Tibial nerve (tissue), 4 donors: ENCODE measurements around the gene ADAP1. TPM values are rescaled to one million over a fixed set of nuclear protein-coding genes. Genes with fewer than 3 reads are reported as not detected.

Experiments
- DNase-seq, 2 donors: peaks; one replicate each; pipeline ENCODE4 v3.0.0-alpha.2; 2019; ENCODE audit warnings: low spot score in 2 of 2
- H3K27ac ChIP-seq, 4 donors: fragments of 200-600 bp; sonication (generic) in 3 of 4; one replicate each; pipeline ENCODE4 v1.5.1; 2017 to 2019; ENCODE audit warnings: mild to moderate bottlenecking in 1 of 4
- H3K27me3 ChIP-seq, 2 donors: fragments of 200-600 bp; sonication (generic) in 1 of 2; one replicate each; pipeline versions ENCODE4 v1.5.1 to v1.6.0; 2017 to 2019
- H3K36me3 ChIP-seq, 3 donors: fragments of 200-600 bp; sonication (generic); one replicate each; pipeline ENCODE4 v1.5.1; 2018 to 2019
- H3K4me1 ChIP-seq, 4 donors: fragments of 200-600 bp; sonication (generic) in 3 of 4; one replicate each; pipeline ENCODE4 v1.5.1; 2017 to 2019
- H3K4me3 ChIP-seq, 4 donors: fragments of 200-600 bp; sonication (generic) in 3 of 4; one replicate each; pipeline ENCODE4 v1.5.1; 2017 to 2019; ENCODE audit warnings: mild to moderate bottlenecking in 1 of 4, moderate library complexity in 1 of 4
- H3K9me3 ChIP-seq, 4 donors: fragments of 200-600 bp; sonication (generic) in 3 of 4; one replicate each; pipeline ENCODE4 v1.5.1; 2017 to 2019
- EP300 ChIP-seq, 2 donors: sonication (generic); formaldehyde crosslinking; IDR thresholded peaks; one replicate each; pipeline ENCODE4 v1.6.1; 2017; ENCODE audit warnings: antibody characterized with exemption in 2 of 2, mild to moderate bottlenecking in 1 of 2
- POLR2A ChIP-seq, 2 donors: fragments of 450-650 bp; IDR thresholded peaks; one replicate each; pipeline ENCODE4 v1.6.1; 2017; ENCODE audit warnings: antibody characterized with exemption in 2 of 2, mild to moderate bottlenecking in 2 of 2, moderate library complexity in 2 of 2
- WGBS, 2 donors: methylation state at CpG; one replicate each; pipeline ENCODE4 v1.1.5; 2018; 5-methylcytosine and 5-hydroxymethylcytosine counted together
- total RNA-seq, 4 donors: library from RNA; depleted of rRNA; stranded (reverse); fragments of >200 nt; gene quantifications; one replicate each; pipeline ENCODE4 v1.1.0, GENCODE V29; 2016
- TF ChIP-seq, protein P1 (sequence below), 5 experiments: fragments of 200-600 bp in 3 of 5; fragments of 450-650 bp in 2 of 5; sonication (generic) in 3 of 5; IDR thresholded peaks; one replicate each; pipeline ENCODE4 v1.5.1; 2016 to 2019; ENCODE audit warnings: antibody characterized with exemption in 5 of 5, mild to moderate bottlenecking in 3 of 5, moderate library complexity in 2 of 5

ADAP1 gene
- total RNA-seq, 4 donors from 2014 or later = 29.3 to 53.0 (median 39.6) TPM

DNA sequence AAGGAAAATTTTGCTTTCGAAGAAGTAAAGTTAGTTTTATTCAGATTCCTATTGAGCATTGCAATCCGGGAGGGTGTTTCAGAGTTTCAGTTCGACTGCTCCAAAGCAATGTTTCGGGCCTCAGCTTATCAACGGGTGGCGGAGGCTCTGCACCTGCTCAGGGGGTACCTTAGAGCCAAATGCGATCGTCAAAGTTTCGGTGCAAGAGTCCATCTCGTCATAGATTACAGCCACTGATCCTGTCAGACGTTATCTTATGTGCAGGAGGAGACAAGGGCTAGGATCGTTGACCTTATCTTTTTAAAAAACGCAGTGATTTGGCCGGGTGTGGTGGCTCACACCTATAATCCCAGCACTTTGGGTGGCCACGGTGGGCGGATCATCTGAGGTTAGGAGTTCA lies 24.7 kb upstream of the ADAP1 start:
- peaks cover 0 to 20% of the 10 kb centered on the region in 2 donors for H3K27me3 ChIP-seq
- TF ChIP-seq EP300 (IDR thresholded peaks at IDR 0.05) (no peak), POLR2A (IDR thresholded peaks at IDR 0.05) (no peak)
- TF ChIP-seq, protein P1, sequence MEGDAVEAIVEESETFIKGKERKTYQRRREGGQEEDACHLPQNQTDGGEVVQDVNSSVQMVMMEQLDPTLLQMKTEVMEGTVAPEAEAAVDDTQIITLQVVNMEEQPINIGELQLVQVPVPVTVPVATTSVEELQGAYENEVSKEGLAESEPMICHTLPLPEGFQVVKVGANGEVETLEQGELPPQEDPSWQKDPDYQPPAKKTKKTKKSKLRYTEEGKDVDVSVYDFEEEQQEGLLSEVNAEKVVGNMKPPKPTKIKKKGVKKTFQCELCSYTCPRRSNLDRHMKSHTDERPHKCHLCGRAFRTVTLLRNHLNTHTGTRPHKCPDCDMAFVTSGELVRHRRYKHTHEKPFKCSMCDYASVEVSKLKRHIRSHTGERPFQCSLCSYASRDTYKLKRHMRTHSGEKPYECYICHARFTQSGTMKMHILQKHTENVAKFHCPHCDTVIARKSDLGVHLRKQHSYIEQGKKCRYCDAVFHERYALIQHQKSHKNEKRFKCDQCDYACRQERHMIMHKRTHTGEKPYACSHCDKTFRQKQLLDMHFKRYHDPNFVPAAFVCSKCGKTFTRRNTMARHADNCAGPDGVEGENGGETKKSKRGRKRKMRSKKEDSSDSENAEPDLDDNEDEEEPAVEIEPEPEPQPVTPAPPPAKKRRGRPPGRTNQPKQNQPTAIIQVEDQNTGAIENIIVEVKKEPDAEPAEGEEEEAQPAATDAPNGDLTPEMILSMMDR (IDR thresholded peaks at IDR 0.05) = no peak

DNA sequence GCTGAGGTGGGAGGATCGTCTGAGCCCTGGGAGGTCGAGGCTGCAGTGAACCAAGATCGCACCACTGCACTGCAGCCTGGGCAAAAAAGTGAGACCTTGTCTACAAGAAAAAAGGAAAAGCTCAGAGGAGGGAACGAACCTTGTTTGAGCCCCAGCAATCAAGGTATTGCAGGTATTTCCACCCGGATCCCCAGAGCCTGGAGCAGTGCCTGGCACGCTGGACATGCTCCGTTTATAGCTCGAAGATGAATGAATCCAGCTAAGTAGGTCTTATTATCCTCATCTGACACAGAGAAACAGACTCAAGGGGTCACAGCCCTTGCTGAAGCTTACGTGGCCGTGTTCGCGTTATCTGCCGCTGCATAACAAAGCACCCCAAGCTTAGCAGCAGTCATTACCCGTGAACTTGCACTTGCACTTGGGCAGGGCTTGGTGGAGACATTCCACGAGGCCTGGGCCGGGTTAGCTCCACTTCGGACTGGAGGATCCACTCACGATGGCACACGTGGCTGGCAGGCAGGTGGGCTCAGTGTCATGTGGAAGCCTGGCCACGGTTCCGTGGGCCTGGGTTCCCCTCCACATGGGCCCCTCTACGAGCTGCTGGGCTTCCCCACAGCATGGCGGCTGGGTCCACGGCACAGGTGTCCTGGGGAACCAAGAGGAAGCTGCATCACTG lies 24.1 kb upstream of the ADAP1 start:
- H3K36me3 ChIP-seq = no peaks in the 10 kb centered on the region
- no peak for DNase-seq
- TF ChIP-seq EP300 (IDR thresholded peaks at IDR 0.05) (no peak), POLR2A (IDR thresholded peaks at IDR 0.05) (no peak)
- TF ChIP-seq, protein P1 (IDR thresholded peaks at IDR 0.05) = no peak
- no peaks in the 10 kb centered on the region for H3K9me3 ChIP-seq
- 70 to 74% methylated on average over 18 to 22 of the region's 24 CpGs for WGBS, 2 donors
- H3K4me3 ChIP-seq = no peak overlapping the region
- peaks cover 0 to 16% of the 10 kb centered on the region in 2 donors for H3K27me3 ChIP-seq
- H3K4me1 ChIP-seq = peaks cover 0 to 39% (median 28%) of the 10 kb centered on the region in 4 donors
- peak overlapping the region; percentile 68 to 97 (median 92) for H3K27ac ChIP-seq

More for the DNA sequence above, 24.7 kb upstream of the ADAP1 start:
- Histone ChIP-seq H3K27ac (peak overlapping the region in 2 of 4 donors; percentile 88 to 97), H3K9me3 (no peaks in the 10 kb centered on the region), H3K36me3 (no peaks in the 10 kb centered on the region), H3K4me1 (peaks cover 0 to 33% (median 22%) of the 10 kb centered on the region in 4 donors), H3K4me3 (no peak overlapping the region)
- 90 to 94% methylated on average over 16 of the region's 16 CpGs for WGBS, 2 donors
- no peak for DNase-seq

DNA sequence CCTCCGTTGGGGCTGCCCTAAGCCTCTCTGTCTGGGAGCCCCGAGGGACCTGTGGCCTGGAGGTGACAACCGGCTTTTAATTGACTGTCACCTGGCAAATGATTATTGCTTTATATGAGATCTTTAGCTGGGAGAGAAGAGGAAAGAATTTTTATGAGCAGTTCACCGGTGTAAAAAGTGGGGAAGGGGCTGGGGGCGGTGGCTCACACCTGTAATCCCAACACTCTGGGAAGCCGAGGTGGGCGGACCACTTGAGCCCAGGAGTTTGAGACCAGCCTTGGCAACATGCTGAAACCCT lies 23.5 kb upstream of the ADAP1 start:
- TF ChIP-seq EP300 (IDR thresholded peaks at IDR 0.05) (no peak), POLR2A (IDR thresholded peaks at IDR 0.05) (no peak)
- TF ChIP-seq, protein P1 (IDR thresholded peaks at IDR 0.05) = no peak
- peaks cover 0 to 40% (median 33%) of the 10 kb centered on the region in 4 donors for H3K4me1 ChIP-seq
- no peak overlapping the region for H3K4me3 ChIP-seq
- peaks cover 0 to 10% of the 10 kb centered on the region in 2 donors for H3K27me3 ChIP-seq
- no peak for DNase-seq
- peak overlapping the region; percentile 68 to 97 (median 92) for H3K27ac ChIP-seq
- WGBS, 2 donors = 43 to 45% methylated on average over 7 of the region's 7 CpGs
- H3K36me3 ChIP-seq = peaks cover 0 to 2% (median 0%) of the 10 kb centered on the region in 3 donors
- no peaks in the 10 kb centered on the region for H3K9me3 ChIP-seq

DNA sequence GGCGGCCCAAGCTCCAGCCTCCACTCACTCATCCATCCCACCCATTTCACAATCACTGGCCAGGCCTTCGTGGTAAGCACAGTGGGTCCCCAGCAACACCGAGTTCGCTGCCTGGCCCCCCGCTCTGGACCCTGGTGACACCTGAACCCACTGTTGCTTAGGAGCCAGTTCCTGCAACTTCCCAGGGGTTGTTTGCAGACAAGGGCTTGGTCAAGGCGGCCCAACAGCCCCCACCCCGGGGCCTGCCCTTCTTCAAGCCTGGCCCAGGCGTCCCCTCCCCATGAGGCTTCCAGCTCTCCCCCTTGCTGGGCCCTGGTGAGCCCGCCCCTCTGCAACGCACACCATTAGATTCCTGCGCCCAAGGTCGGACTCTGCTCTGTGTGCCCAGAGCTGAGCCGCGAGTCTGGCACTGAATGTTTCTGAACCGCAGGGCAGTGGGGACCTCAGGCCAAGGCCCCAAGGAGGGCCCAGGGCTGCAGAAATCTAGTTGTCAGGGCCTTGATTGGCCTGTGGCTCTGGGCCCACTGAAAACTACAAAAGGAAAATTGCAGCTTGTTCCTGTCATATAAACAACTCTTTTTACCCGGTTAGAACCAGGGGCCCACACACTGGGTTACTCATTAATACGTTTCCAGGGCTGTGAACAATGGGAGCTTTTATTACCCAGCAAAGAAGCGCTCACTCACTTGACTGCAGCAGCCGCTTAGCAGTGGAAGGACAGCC lies 23.0 kb upstream of the ADAP1 start:
- Histone ChIP-seq H3K4me3 (no peak overlapping the region), H3K27ac (peak overlapping the region; percentile 76 to 97 (median 92)), H3K9me3 (no peaks in the 10 kb centered on the region), H3K36me3 (peaks cover 0 to 7% (median 0%) of the 10 kb centered on the region in 3 donors), H3K4me1 (peaks cover 0 to 44% (median 36%) of the 10 kb centered on the region in 4 donors), H3K27me3 (peaks cover 0 to 8% of the 10 kb centered on the region in 2 donors)
- WGBS, 2 donors = 36 to 39% methylated on average over 19 of the region's 19 CpGs
- DNase-seq = no peak
- TF ChIP-seq POLR2A (IDR thresholded peaks at IDR 0.05) = peak in 1 of 2 donors; percentile 39
- TF ChIP-seq, protein P1 (IDR thresholded peaks at IDR 0.05) = no peak
- peak in 1 of 2 donors; percentile 74 for TF ChIP-seq EP300 (IDR thresholded peaks at IDR 0.05)

GRCh38 chr7:976901-977325 lies 22.4 kb upstream of the ADAP1 start:
- Histone ChIP-seq H3K4me3 (no peak overlapping the region), H3K27me3 (peaks cover 0 to 2% of the 10 kb centered on the region in 2 donors), H3K36me3 (peaks cover 0 to 12% (median 4%) of the 10 kb centered on the region in 3 donors), H3K4me1 (peaks cover 0 to 50% (median 36%) of the 10 kb centered on the region in 4 donors), H3K27ac (peak overlapping the region; percentile 76 to 97 (median 92)), H3K9me3 (no peaks in the 10 kb centered on the region)
- no peak for DNase-seq
- TF ChIP-seq POLR2A (IDR thresholded peaks at IDR 0.05) (no peak), EP300 (IDR thresholded peaks at IDR 0.05) (no peak)
- TF ChIP-seq, protein P1 (IDR thresholded peaks at IDR 0.05) = no peak
- WGBS, 2 donors = 50 to 71% methylated on average over 14 to 19 of the region's 19 CpGs
